Measurements from ENCODE around the gene GPC5. TPM values are rescaled to one million over a fixed set of nuclear protein-coding genes. Genes with fewer than 3 reads are reported as not detected.

Gene GPC5
- total RNA-seq, 2 donors from 2014 or later, result 0.22 to 0.51 TPM

DNA sequence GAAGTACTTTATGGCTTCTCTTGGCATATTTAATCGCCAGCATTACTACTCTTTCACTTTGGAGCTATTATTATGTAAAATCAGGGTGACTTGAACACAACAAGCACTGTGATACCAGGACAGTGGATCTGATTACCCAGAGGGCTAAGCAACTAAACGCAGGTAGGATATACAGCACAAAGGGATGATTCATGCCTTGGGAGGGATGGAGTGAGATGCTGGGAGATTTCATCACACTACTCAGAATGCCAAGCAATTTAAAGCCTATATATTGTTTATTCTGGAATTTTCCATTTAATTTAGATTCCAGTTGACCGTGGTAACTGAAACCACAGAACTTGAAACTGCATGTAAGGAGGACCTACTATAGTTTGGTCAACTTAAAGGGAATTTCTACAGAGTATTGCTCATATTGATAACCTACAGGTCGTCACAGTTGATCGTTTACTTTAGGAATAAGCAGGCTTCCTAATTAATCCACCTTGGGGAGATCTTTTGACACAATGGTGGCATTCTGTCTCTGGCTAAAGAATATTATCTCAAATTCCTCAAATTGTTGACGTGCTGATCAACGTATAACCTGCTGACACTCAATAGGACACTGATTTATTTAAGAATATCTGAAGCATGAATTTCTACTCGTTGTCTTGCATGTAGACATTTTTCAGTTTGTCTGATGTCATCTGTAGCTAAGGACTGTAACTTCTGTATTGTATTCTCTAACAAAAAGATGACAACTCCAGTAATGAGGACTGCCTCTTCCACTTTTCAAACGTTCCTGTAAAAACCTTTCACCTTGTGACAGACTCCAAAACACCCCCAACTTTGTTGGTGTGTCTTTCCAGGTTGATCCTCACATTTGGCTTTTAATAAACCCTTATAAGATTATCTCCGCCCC, 254.2 kb downstream of the GPC5 start:
- no peaks in the 10 kb centered on the region for H3K9me3 ChIP-seq (ENCODE audit: control insufficient read depth, low read length)
- H3K27me3 ChIP-seq (ENCODE audit: control insufficient read depth, insufficient read depth, low read length, poor library complexity, severe bottlenecking), result no peaks in the 10 kb centered on the region
- H3K9me3 Mint-ChIP-seq, result no peaks in the 10 kb centered on the region
- H3K4me3 Mint-ChIP-seq, result no peak overlapping the region
- H3K9ac ChIP-seq (ENCODE audit: extremely low read depth, low read length, poor library complexity, severe bottlenecking), result no peak overlapping the region
- no peaks in the 10 kb centered on the region for H3K36me3 ChIP-seq (ENCODE audit: control insufficient read depth, insufficient read depth, low read length)
- H3K36me3 Mint-ChIP-seq (ENCODE audit: low read depth), result no peaks in the 10 kb centered on the region
- no peak overlapping the region for H3K27ac ChIP-seq (ENCODE audit: low read depth, low read length)
- no peak for DNase-seq
- no peak overlapping the region for H3K27ac Mint-ChIP-seq
- no peaks in the 10 kb centered on the region for H3K4me1 ChIP-seq (ENCODE audit: control insufficient read depth, insufficient read depth, low read length)
- TF ChIP-seq, protein P1, sequence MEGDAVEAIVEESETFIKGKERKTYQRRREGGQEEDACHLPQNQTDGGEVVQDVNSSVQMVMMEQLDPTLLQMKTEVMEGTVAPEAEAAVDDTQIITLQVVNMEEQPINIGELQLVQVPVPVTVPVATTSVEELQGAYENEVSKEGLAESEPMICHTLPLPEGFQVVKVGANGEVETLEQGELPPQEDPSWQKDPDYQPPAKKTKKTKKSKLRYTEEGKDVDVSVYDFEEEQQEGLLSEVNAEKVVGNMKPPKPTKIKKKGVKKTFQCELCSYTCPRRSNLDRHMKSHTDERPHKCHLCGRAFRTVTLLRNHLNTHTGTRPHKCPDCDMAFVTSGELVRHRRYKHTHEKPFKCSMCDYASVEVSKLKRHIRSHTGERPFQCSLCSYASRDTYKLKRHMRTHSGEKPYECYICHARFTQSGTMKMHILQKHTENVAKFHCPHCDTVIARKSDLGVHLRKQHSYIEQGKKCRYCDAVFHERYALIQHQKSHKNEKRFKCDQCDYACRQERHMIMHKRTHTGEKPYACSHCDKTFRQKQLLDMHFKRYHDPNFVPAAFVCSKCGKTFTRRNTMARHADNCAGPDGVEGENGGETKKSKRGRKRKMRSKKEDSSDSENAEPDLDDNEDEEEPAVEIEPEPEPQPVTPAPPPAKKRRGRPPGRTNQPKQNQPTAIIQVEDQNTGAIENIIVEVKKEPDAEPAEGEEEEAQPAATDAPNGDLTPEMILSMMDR (conservative IDR thresholded peaks at IDR 0.05), result no peak
- H3K4me3 ChIP-seq (ENCODE audit: low read length), result no peak overlapping the region
- H3K27me3 Mint-ChIP-seq (ENCODE audit: insufficient read depth), result no peaks in the 10 kb centered on the region
- WGBS, 2 experiments (ENCODE audit: insufficient coverage in 1 of 2, insufficient read length in 1 of 2), result 84% methylated on average over 7 to 10 of the region's 10 CpGs
- peaks cover 13% of the 10 kb centered on the region for H3K4me1 Mint-ChIP-seq

DNA sequence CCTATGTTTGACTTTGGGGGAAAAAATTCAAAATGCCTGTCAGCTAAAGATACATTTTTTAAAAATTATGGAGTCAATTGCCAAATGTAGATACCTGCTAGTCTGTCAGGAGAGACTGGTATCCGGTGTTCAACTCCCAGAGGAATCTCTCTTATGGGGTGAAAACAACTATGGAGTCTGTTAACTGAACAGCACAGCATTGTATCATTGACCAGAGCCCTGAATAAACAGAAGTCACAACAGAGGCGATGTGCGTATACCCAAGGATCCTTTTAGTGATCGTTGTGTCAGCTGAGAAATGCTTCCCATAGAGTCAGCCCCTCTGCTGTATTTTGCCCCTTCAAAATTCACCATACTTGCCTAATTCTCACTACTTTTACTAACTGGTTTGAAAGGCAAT, 257.3 kb downstream of the GPC5 start:
- H3K9me3 ChIP-seq (ENCODE audit: control insufficient read depth, low read length), result no peaks in the 10 kb centered on the region
- TF ChIP-seq, protein P1 (conservative IDR thresholded peaks at IDR 0.05), result no peak

DNA sequence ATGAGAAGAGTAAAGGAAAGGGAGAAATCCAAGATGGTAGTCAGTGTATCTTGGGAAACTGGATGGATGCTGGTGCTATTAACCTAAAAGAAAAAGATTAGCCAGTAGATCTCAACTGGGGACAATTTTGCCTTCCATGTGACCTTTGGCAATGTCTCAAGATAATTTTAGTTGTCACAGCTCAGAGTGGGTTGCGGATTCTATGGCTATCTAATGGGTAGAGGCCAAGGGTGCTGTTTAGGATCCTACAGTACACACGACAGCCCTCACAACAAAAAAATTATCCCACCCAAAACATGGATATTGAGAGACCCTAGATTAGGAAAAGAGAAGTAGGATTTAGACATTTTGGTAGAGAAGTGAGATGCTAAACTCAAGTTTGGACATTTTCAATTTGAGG, 258.9 kb downstream of the GPC5 start:
- DNase-seq, result no peak
- no peak overlapping the region for H3K9ac ChIP-seq (ENCODE audit: extremely low read depth, low read length, poor library complexity, severe bottlenecking)
- no peak overlapping the region for H3K27ac Mint-ChIP-seq
- H3K36me3 ChIP-seq (ENCODE audit: control insufficient read depth, insufficient read depth, low read length), result no peaks in the 10 kb centered on the region
- H3K4me1 Mint-ChIP-seq, result peaks cover 10% of the 10 kb centered on the region
- H3K9me3 Mint-ChIP-seq, result no peaks in the 10 kb centered on the region
- no peak overlapping the region for H3K4me3 Mint-ChIP-seq
- WGBS, 2 experiments (ENCODE audit: insufficient coverage in 1 of 2, insufficient read length in 1 of 2), result 100% methylated on average over 1 of the region's 2 CpGs; no CpG with 5 or more reads in 1 of the 2 experiments
- no peaks in the 10 kb centered on the region for H3K9me3 ChIP-seq (ENCODE audit: control insufficient read depth, low read length)
- H3K27me3 ChIP-seq (ENCODE audit: control insufficient read depth, insufficient read depth, low read length, poor library complexity, severe bottlenecking), result no peaks in the 10 kb centered on the region
- no peaks in the 10 kb centered on the region for H3K4me1 ChIP-seq (ENCODE audit: control insufficient read depth, insufficient read depth, low read length)
- TF ChIP-seq, protein P1 (conservative IDR thresholded peaks at IDR 0.05), result no peak
- H3K27me3 Mint-ChIP-seq (ENCODE audit: insufficient read depth), result no peaks in the 10 kb centered on the region
- H3K4me3 ChIP-seq (ENCODE audit: low read length), result no peak overlapping the region
- H3K36me3 Mint-ChIP-seq (ENCODE audit: low read depth), result no peaks in the 10 kb centered on the region
- H3K27ac ChIP-seq (ENCODE audit: low read depth, low read length), result no peak overlapping the region

More for the DNA sequence above, 257.3 kb downstream of the GPC5 start:
- Histone ChIP-seq H3K27ac (ENCODE audit: low read depth, low read length) (no peak overlapping the region), H3K4me1 (ENCODE audit: control insufficient read depth, insufficient read depth, low read length) (no peaks in the 10 kb centered on the region), H3K36me3 (ENCODE audit: control insufficient read depth, insufficient read depth, low read length) (no peaks in the 10 kb centered on the region), H3K9ac (ENCODE audit: extremely low read depth, low read length, poor library complexity, severe bottlenecking) (no peak overlapping the region), H3K27me3 (ENCODE audit: control insufficient read depth, insufficient read depth, low read length, poor library complexity, severe bottlenecking) (no peaks in the 10 kb centered on the region), H3K4me3 (ENCODE audit: low read length) (no peak overlapping the region)
- H3K27me3 Mint-ChIP-seq (ENCODE audit: insufficient read depth), result no peaks in the 10 kb centered on the region
- 98 to 100% methylated on average over 4 of the region's 4 CpGs for WGBS, 2 experiments (ENCODE audit: insufficient coverage in 1 of 2, insufficient read length in 1 of 2)
- H3K36me3 Mint-ChIP-seq (ENCODE audit: low read depth), result no peaks in the 10 kb centered on the region
- no peaks in the 10 kb centered on the region for H3K9me3 Mint-ChIP-seq
- DNase-seq, result no peak
- no peak overlapping the region for H3K4me3 Mint-ChIP-seq
- H3K27ac Mint-ChIP-seq, result no peak overlapping the region
- peaks cover 13% of the 10 kb centered on the region for H3K4me1 Mint-ChIP-seq
